ENCODE results near the gene LEFTY2. TPM values are rescaled to one million over a fixed set of nuclear protein-coding genes. Genes with fewer than 3 reads are reported as not detected.
A peak's percentile ranks its signal among the peaks of the same experiment; 100 is the strongest.

LEFTY2 gene
- total and polyA plus RNA-seq, 4 experiments from 2014 or later, result not detected

GRCh38 chr1:225950905-225951497 is 10.0 kb upstream of the LEFTY2 start:
- intact Hi-C loops (cut with micrococcal nuclease), result no loop called here
- no peaks in the 10 kb centered on the region for H3K9me3 Mint-ChIP-seq
- Histone ChIP-seq H3K36me3 (ENCODE audit: insufficient read depth, low read length) (no peaks in the 10 kb centered on the region), H3K27me3 (ENCODE audit: insufficient read depth, low read length) (peaks cover 7% of the 10 kb centered on the region), H3K4me1 (ENCODE audit: insufficient read depth, low read length) (no peaks in the 10 kb centered on the region), H3K9me3 (ENCODE audit: control insufficient read depth in 1 of 2, low read length in 2 of 2) (no peaks in the 10 kb centered on the region), H3K27ac (ENCODE audit: low read depth, low read length) (no peak overlapping the region), H3K4me3 (ENCODE audit: low read length in 2 of 2) (no peak overlapping the region)
- H3K4me3 Mint-ChIP-seq, result no peak overlapping the region
- no peak for DNase-seq
- H3K27me3 Mint-ChIP-seq, result peaks cover 11 to 21% of the 10 kb centered on the region in 2 donors
- H3K36me3 Mint-ChIP-seq, result no peaks in the 10 kb centered on the region
- H3K4me1 Mint-ChIP-seq, result peaks cover 0 to 3% (median 0%) of the 10 kb centered on the region in 4 donors
- ChIA-PET POLR2A (ENCODE audit: partially characterized antibody) (no interaction called here), CTCF (ENCODE audit: partially characterized antibody) (interaction anchor here (0.7 kb wide), 1 partner anchor 12 kb away, joined by 3 read pairs; no protein-coding TSS in a partner anchor)
- H3K27ac Mint-ChIP-seq, result no peak overlapping the region

- no peaks in the 10 kb centered on the region for H3K36me3 ChIP-seq (ENCODE audit: insufficient read depth, low read length)
- no peaks in the 10 kb centered on the region for H3K9me3 ChIP-seq (ENCODE audit: control insufficient read depth in 1 of 2, low read length in 2 of 2)
- H3K36me3 Mint-ChIP-seq, result no peaks in the 10 kb centered on the region
- H3K4me1 ChIP-seq (ENCODE audit: insufficient read depth, low read length), result peaks cover 10% of the 10 kb centered on the region
- POLR2A ChIA-PET (ENCODE audit: partially characterized antibody), result no interaction called here
- no peaks in the 10 kb centered on the region for H3K9me3 Mint-ChIP-seq
- CTCF ChIA-PET (ENCODE audit: partially characterized antibody), result interaction anchor here (1.7 kb wide), 1 partner anchor 38 kb away, joined by 4 read pairs; no protein-coding TSS in a partner anchor
- peaks cover 7% of the 10 kb centered on the region for H3K27me3 ChIP-seq (ENCODE audit: insufficient read depth, low read length)
- H3K27ac ChIP-seq (ENCODE audit: low read depth, low read length), result no peak overlapping the region
- peaks cover 7 to 20% of the 10 kb centered on the region in 2 donors for H3K27me3 Mint-ChIP-seq
- no peak overlapping the region for H3K4me3 ChIP-seq (ENCODE audit: low read length in 2 of 2)
- peaks cover 6 to 15% (median 9%) of the 10 kb centered on the region in 4 donors for H3K4me1 Mint-ChIP-seq
- no peak overlapping the region for H3K4me3 Mint-ChIP-seq
- H3K27ac Mint-ChIP-seq, result no peak overlapping the region
- DNase-seq, result no peak
- intact Hi-C loops (cut with micrococcal nuclease), result no loop called here
Measured at GRCh38 chr1:225949041-225949440, 8.0 kb upstream of the LEFTY2 start.

GRCh38 chr1:225946803-225947202 is 5.8 kb upstream of the LEFTY2 start:
- H3K27ac Mint-ChIP-seq, result peak overlapping the region in 1 of 7 donors; percentile 48
- DNase-seq, result no peak
- H3K4me3 Mint-ChIP-seq, result no peak overlapping the region
- Histone ChIP-seq H3K4me3 (ENCODE audit: low read length in 2 of 2) (no peak overlapping the region), H3K9me3 (ENCODE audit: control insufficient read depth in 1 of 2, low read length in 2 of 2) (no peaks in the 10 kb centered on the region), H3K4me1 (ENCODE audit: insufficient read depth, low read length) (peaks cover 10% of the 10 kb centered on the region), H3K27me3 (ENCODE audit: insufficient read depth, low read length) (peaks cover 7% of the 10 kb centered on the region), H3K36me3 (ENCODE audit: insufficient read depth, low read length) (no peaks in the 10 kb centered on the region), H3K27ac (ENCODE audit: low read depth, low read length) (no peak overlapping the region)
- CTCF ChIA-PET (ENCODE audit: partially characterized antibody), result no interaction called here
- intact Hi-C loops (cut with micrococcal nuclease), result no loop called here
- peaks cover 5 to 14% of the 10 kb centered on the region in 2 donors for H3K27me3 Mint-ChIP-seq
- H3K9me3 Mint-ChIP-seq, result no peaks in the 10 kb centered on the region
- peaks cover 6 to 16% (median 9%) of the 10 kb centered on the region in 4 donors for H3K4me1 Mint-ChIP-seq
- no peaks in the 10 kb centered on the region for H3K36me3 Mint-ChIP-seq
- POLR2A ChIA-PET (ENCODE audit: partially characterized antibody), result no interaction called here

GRCh38 chr1:225946082-225946620 is 5.1 kb upstream of the LEFTY2 start:
- Mint-ChIP-seq H3K4me3 (no peak overlapping the region), H3K4me1 (peaks cover 6 to 16% (median 9%) of the 10 kb centered on the region in 4 donors)
- CTCF ChIA-PET (ENCODE audit: partially characterized antibody), result interaction anchor here (1.3 kb wide), 1 partner anchor 42 kb away, joined by 3 read pairs; no protein-coding TSS in a partner anchor

GRCh38 chr1:225945564-225945963 is 4.5 kb upstream of the LEFTY2 start:
- intact Hi-C loops (cut with micrococcal nuclease), result no loop called here
- Mint-ChIP-seq H3K9me3 (no peaks in the 10 kb centered on the region), H3K4me1 (peaks cover 6 to 16% (median 9%) of the 10 kb centered on the region in 4 donors), H3K27ac (no peak overlapping the region), H3K4me3 (peak overlapping the region in 1 of 8 donors; percentile 26), H3K36me3 (no peaks in the 10 kb centered on the region), H3K27me3 (peaks cover 2 to 9% of the 10 kb centered on the region in 2 donors)
- ChIA-PET POLR2A (ENCODE audit: partially characterized antibody) (interaction anchor here (0.9 to 1.2 kb wide), 3 partner anchors 21 to 54 kb away, joined by 3 to 6 read pairs (median 3); partner anchors contain the start of genes PYCR2 and SDE2), CTCF (ENCODE audit: partially characterized antibody) (interaction anchor here (0.6 to 1.3 kb wide), 2 partner anchors 42 to 208 kb away, joined by 3 to 4 read pairs; no protein-coding TSS in a partner anchor)
- peaks cover 10% of the 10 kb centered on the region for H3K4me1 ChIP-seq (ENCODE audit: insufficient read depth, low read length)
- no peak for DNase-seq
- H3K4me3 ChIP-seq (ENCODE audit: low read length in 2 of 2), result no peak overlapping the region
- H3K9me3 ChIP-seq (ENCODE audit: control insufficient read depth in 1 of 2, low read length in 2 of 2), result no peaks in the 10 kb centered on the region
- peaks cover 1% of the 10 kb centered on the region for H3K27me3 ChIP-seq (ENCODE audit: insufficient read depth, low read length)
- no peaks in the 10 kb centered on the region for H3K36me3 ChIP-seq (ENCODE audit: insufficient read depth, low read length)
- no peak overlapping the region for H3K27ac ChIP-seq (ENCODE audit: low read depth, low read length)

More at GRCh38 chr1:225946082-225946620, 5.1 kb upstream of the LEFTY2 start:
- Mint-ChIP-seq H3K9me3 (no peaks in the 10 kb centered on the region), H3K27ac (no peak overlapping the region), H3K27me3 (peaks cover 2 to 12% of the 10 kb centered on the region in 2 donors), H3K36me3 (no peaks in the 10 kb centered on the region)
- intact Hi-C loops (cut with micrococcal nuclease), result no loop called here
- no peak for DNase-seq
- Histone ChIP-seq H3K27ac (ENCODE audit: low read depth, low read length) (no peak overlapping the region), H3K9me3 (ENCODE audit: control insufficient read depth in 1 of 2, low read length in 2 of 2) (no peaks in the 10 kb centered on the region), H3K27me3 (ENCODE audit: insufficient read depth, low read length) (peaks cover 7% of the 10 kb centered on the region), H3K4me1 (ENCODE audit: insufficient read depth, low read length) (peaks cover 10% of the 10 kb centered on the region), H3K36me3 (ENCODE audit: insufficient read depth, low read length) (no peaks in the 10 kb centered on the region), H3K4me3 (ENCODE audit: low read length in 2 of 2) (no peak overlapping the region)
- POLR2A ChIA-PET (ENCODE audit: partially characterized antibody), result no interaction called here

- DNase-seq, result no peak
- Mint-ChIP-seq H3K27me3 (peaks cover 2 to 12% of the 10 kb centered on the region in 2 donors), H3K4me3 (peak overlapping the region in 5 of 8 donors; percentile 23 to 76 (median 71)), H3K27ac (peak overlapping the region in 5 of 7 donors; percentile 11 to 73 (median 59)), H3K36me3 (no peaks in the 10 kb centered on the region), H3K4me1 (peaks cover 6 to 16% (median 9%) of the 10 kb centered on the region in 4 donors), H3K9me3 (no peaks in the 10 kb centered on the region)
- no peaks in the 10 kb centered on the region for H3K36me3 ChIP-seq (ENCODE audit: insufficient read depth, low read length)
- intact Hi-C loops (cut with micrococcal nuclease), result no loop called here
- CTCF ChIA-PET (ENCODE audit: partially characterized antibody), result interaction anchor here (0.6 to 1.3 kb wide), 4 partner anchors 40 to 462 kb away, joined by 3 to 4 read pairs (median 3); no protein-coding TSS in a partner anchor
- H3K27ac ChIP-seq (ENCODE audit: low read depth, low read length), result no peak overlapping the region
- no peaks in the 10 kb centered on the region for H3K9me3 ChIP-seq (ENCODE audit: control insufficient read depth in 1 of 2, low read length in 2 of 2)
- H3K27me3 ChIP-seq (ENCODE audit: insufficient read depth, low read length), result no peaks in the 10 kb centered on the region
- H3K4me1 ChIP-seq (ENCODE audit: insufficient read depth, low read length), result peaks cover 10% of the 10 kb centered on the region
- POLR2A ChIA-PET (ENCODE audit: partially characterized antibody), result interaction anchor here (0.9 to 1.7 kb wide), 4 partner anchors 21 to 63 kb away, joined by 3 to 6 read pairs (median 4); partner anchors contain the start of genes PYCR2, SDE2 and TMEM63A
- H3K4me3 ChIP-seq (ENCODE audit: low read length in 2 of 2), result no peak overlapping the region
Measured at GRCh38 chr1:225944951-225945350, 3.9 kb upstream of the LEFTY2 start.

- Histone ChIP-seq H3K9me3 (ENCODE audit: control insufficient read depth in 1 of 2, low read length in 2 of 2) (no peaks in the 10 kb centered on the region), H3K36me3 (ENCODE audit: insufficient read depth, low read length) (no peaks in the 10 kb centered on the region), H3K4me1 (ENCODE audit: insufficient read depth, low read length) (peaks cover 10% of the 10 kb centered on the region), H3K27me3 (ENCODE audit: insufficient read depth, low read length) (no peaks in the 10 kb centered on the region), H3K4me3 (ENCODE audit: low read length in 2 of 2) (no peak overlapping the region), H3K27ac (ENCODE audit: low read depth, low read length) (no peak overlapping the region)
- H3K27me3 Mint-ChIP-seq, result peaks cover 2 to 12% of the 10 kb centered on the region in 2 donors
- H3K4me3 Mint-ChIP-seq, result peak overlapping the region in 1 of 8 donors; percentile 75
- ChIA-PET CTCF (ENCODE audit: partially characterized antibody) (interaction anchor here (0.8 to 1.1 kb wide), 2 partner anchors 41 to 462 kb away, joined by 3 read pairs; no protein-coding TSS in a partner anchor), POLR2A (ENCODE audit: partially characterized antibody) (interaction anchor here (0.9 to 1.7 kb wide), 3 partner anchors 47 to 63 kb away, joined by 3 to 6 read pairs (median 5); partner anchors contain the start of genes SDE2 and TMEM63A)
- H3K36me3 Mint-ChIP-seq, result no peaks in the 10 kb centered on the region
- no peak for DNase-seq
- H3K4me1 Mint-ChIP-seq, result peaks cover 6 to 16% (median 9%) of the 10 kb centered on the region in 4 donors
- H3K9me3 Mint-ChIP-seq, result no peaks in the 10 kb centered on the region
- H3K27ac Mint-ChIP-seq, result peak overlapping the region in 1 of 7 donors; percentile 73
- intact Hi-C loops (cut with micrococcal nuclease), result no loop called here
Measured at GRCh38 chr1:225944387-225944786, 3.4 kb upstream of the LEFTY2 start.

Measured in CD4-positive, alpha-beta memory T cell (primary cell).